ENCODE measurements around the gene MPHOSPH9.
"Not testable (repeated sequence)": the region's sequence is repeated elsewhere in the genome, so short reads cannot be mapped to it uniquely, and the experiment has no call there.

Gene MPHOSPH9

GRCh38 chr12:123258593-123258992 is 25.7 kb upstream of the MPHOSPH9 start:
- TF ChIP-seq ZFX (IDR thresholded peaks at IDR 0.05; ENCODE audit: borderline replicate concordance): no peak
- TF ChIP-seq, protein P1, sequence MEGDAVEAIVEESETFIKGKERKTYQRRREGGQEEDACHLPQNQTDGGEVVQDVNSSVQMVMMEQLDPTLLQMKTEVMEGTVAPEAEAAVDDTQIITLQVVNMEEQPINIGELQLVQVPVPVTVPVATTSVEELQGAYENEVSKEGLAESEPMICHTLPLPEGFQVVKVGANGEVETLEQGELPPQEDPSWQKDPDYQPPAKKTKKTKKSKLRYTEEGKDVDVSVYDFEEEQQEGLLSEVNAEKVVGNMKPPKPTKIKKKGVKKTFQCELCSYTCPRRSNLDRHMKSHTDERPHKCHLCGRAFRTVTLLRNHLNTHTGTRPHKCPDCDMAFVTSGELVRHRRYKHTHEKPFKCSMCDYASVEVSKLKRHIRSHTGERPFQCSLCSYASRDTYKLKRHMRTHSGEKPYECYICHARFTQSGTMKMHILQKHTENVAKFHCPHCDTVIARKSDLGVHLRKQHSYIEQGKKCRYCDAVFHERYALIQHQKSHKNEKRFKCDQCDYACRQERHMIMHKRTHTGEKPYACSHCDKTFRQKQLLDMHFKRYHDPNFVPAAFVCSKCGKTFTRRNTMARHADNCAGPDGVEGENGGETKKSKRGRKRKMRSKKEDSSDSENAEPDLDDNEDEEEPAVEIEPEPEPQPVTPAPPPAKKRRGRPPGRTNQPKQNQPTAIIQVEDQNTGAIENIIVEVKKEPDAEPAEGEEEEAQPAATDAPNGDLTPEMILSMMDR (IDR thresholded peaks at IDR 0.05): no peak
- peak overlapping the region; percentile 69; the same call in 1 of the 2 replicates for H3K27ac ChIP-seq

DNA sequence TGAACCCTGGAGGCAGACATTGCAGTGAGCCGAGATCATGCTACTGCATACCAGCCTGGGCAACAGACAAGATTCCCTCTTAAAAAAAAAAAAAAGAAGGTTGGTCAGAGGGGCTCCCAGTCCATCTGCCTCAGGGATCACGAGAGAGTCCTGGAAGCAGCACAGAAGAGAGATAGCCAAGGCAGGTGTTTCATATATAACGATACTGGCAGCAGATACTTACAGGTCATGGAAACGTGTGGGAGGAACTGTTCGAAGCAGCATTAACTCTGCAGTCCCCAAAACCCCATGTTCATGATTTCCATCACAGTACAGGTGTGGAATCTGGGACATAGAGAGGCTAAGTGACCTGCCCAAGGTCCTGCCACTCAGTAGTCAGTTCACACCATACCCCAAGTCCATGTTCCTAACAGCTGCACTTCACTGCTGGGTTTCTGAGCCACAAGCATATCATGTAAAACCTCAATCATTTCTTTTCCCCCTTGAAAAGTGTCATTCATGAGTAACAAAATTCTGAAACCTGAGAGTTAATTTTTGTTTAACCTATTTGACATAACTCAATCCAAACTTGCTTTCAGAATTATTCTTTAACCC is 22.0 kb upstream of the MPHOSPH9 start:
- no peak overlapping the region for H3K27ac ChIP-seq
- TF ChIP-seq, protein P1 (IDR thresholded peaks at IDR 0.05): no peak
- no peak for TF ChIP-seq ZFX (IDR thresholded peaks at IDR 0.05; ENCODE audit: borderline replicate concordance)

DNA sequence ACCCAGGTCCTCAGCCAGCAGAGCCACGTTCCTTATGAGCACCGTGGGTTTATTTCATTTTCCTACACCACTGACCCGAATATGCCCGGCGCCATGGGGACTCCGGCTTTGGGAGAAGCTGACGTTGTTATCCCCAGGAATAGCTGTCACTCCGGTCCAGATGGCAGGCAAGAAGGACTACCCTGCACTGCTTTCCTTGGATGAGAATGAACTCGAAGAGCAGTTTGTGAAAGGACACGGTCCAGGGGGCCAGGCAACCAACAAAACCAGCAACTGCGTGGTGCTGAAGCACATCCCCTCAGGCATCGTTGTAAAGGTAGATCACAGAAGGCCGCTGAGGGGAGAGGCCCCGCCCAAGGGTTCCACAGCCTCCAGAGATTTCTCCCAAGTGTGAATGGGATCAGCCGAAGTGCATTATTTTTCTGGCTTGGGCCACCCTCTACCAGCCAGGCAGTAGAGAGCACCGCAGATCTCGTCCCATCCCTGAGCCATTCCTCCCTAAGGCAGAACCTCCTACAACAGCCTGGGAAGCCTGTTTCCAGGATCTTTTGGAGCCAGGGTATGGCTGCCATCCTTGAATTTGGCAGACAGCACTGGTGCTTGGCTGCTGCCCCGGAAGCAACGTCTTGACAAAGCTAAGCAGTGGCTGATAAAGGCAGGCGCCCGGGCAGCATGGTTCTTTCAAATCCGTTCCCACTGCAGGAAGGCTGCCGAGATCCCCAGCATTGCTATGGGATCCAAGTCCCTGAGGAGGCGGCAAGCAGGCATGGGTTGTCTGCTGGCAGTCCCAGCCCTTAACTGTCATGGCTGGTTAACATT is 20.9 kb upstream of the MPHOSPH9 start:
- TF ChIP-seq, protein P1 (IDR thresholded peaks at IDR 0.05): no peak
- no peak for TF ChIP-seq ZFX (IDR thresholded peaks at IDR 0.05; ENCODE audit: borderline replicate concordance)
- H3K27ac ChIP-seq: 0 out of 2 replicates have a peak overlapping the region, but pooled peaks have one; percentile 86

DNA sequence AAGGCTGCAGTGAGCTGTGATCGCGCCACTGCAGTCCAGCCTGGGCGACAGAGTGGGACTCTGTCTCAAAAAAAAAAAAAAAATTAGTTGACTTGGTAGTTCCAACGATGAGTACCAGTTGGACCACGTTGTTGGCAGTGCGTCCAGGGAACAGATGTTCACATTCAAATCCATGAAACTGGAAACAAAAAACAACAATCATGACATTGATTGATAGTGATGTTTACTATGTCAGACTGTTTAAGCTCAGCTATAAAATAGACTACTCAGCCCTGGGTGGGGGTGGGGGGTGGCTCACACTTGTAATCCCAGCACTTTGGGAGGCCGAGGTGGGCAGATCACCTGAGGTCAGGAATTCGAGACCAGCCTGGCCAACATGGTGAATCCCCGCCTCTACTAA is 19.4 kb upstream of the MPHOSPH9 start:
- peak overlapping the region; percentile 86 for H3K27ac ChIP-seq

DNA sequence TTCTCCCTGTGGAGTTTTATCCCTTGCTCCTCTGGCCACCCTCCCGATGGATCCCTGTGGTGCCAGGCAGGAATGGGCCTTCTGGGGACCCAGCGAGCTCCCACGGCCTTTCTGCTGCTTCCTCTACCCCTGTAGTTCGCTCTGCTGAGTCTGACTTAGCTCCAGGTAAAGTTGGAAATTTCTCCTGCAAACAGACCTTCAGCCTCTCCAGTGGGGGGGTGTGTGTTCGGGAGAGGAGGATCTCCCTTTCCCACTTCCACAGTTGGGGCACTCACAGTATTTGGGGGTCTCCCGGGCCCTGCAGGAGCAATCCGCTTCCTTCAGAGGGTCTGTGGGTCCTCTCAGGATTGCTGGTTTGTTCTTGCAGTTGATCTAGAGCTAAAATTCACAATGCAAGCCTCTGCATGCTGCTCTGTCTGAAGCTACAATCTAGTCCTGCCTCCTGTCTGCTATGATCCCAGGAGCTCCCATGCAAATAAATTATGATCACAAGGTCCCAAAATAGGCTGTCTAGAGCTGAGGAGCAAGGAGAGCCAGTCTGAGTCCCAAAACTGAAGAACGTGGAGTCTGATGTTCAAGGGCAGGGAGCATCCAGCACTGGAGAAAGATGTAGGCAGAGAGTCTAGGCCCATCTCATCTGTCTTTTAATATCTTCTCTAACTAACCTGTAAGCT is 18.6 kb upstream of the MPHOSPH9 start:
- H3K27ac ChIP-seq: peak overlapping the region; percentile 86
- no peak for TF ChIP-seq ZFX (IDR thresholded peaks at IDR 0.05; ENCODE audit: borderline replicate concordance)
- TF ChIP-seq, protein P1 (IDR thresholded peaks at IDR 0.05): no peak

DNA sequence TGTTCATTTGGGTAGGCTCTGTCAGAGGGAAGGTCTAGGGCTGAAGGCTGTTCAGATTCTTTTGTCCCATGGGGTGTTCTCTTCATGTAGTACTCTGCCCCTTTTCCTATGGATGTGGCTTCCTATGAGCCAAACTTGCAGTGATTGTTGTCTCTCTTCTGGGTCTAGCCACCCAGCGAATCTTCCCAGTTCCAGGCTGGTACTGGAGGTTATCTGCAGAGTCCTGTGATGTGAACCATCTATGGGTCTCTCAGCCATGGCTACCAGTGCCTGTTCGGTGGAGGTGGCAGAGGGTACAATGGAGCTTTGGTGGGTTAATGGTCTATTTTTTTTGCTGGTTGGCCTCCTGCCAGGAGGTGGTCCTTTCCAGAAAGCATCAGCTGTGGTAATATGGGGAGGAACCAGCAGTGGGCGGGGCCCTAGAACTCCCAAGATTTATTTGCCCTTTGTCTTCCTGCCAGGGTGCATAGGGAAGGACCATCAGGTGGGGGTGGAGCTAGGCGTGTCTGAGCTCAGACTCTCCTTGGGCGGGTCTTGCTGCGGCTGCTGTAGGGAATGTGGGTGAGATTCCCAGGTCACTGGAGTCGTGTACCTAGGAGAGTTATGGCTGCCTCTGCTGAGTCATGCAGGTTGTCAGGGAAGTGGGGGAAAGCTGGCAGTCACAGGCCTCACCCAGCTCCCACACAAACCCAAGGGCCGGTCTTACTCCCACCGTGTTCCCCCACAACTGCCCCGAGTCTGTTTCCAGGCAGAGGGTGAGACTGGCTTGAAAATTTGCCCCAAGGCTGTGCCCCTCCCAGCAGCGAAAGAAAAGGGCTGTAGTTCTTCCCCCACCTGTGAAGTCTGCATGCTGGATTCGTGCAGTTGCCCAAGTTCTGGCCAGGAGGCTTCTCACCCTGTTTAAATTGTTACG is 17.8 kb upstream of the MPHOSPH9 start:
- peak overlapping the region; percentile 86 for H3K27ac ChIP-seq
- TF ChIP-seq, protein P1 (IDR thresholded peaks at IDR 0.05): no peak

DNA sequence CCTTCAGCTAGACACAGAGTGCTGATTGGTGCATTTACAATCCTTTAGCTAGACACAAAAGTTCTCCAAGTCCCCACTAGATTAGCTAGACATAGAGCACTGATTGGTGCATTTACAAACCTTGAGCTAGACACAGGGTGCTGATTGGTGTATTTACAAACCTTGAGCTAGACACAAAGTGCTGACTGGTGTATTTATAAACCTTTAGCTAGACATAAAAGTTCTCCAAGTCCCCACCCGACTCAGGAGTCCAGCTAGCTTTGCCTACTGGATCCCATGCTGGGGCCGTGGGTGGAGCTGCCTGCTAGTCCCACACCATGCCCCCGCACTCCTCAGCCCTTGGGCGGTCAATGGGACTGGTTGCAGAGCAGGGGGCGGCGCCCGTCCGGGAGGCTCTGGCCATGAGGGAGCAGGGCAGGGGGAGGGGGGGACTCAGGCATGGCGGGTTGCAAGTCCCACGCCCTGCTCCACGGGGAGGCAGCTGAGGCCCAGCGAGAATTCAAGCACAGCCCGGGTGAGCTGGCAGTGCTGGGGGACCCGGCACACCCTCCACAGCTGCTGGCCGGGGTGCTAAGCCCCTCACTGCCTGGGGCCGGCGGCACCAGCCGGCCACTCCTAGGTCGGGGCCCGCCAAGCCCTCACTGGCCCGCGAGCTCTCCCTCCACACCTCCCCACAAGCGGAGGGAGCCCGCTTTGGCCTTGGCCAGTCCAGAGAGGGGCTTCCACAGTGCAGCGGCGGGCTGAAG is 16.2 kb upstream of the MPHOSPH9 start:
- peak overlapping the region; percentile 86; the same call in 1 of the 2 replicates for H3K27ac ChIP-seq

DNA sequence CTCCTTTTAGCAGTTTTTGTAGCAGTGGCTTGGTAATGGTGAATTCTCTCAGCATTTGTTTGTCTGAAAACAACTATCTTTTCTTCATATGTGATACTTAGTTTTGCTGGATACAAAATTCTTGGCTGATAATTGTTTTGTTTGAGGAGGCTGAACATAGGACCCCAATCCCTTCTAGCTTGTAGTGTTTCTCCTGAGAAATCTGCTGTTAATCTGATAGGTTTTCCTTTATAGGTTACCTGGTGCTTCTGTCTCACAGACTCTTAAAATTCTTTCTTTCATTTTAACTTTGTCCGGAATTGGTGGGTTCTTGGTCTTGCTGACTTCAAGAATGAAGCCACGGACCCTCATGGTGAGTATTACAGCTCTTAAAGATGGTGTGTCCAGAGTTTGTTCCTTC is 15.2 kb upstream of the MPHOSPH9 start:
- not testable (repeated sequence) for H3K27ac ChIP-seq

All from 22Rv1 (cell line).